HCT116 (cell line): ENCODE measurements around the gene CALCB.

ENCODE experiments used
- CTCF ChIP-seq, 3 experiments: fragments of 200-600 bp in 1 of 3; sonication (generic) in 1 of 3; IDR thresholded peaks in 2 of 3; conservative IDR thresholded peaks in 1 of 3; 2 replicates each; pipeline ENCODE4 v1.5.1; 2012 to 2017; ENCODE audit warnings: low read depth in 2 of 3, low read length in 2 of 3, antibody characterized with exemption in 1 of 3, borderline replicate concordance in 1 of 3, control low read depth in 1 of 3, mild to moderate bottlenecking in 1 of 3, mixed read lengths in 1 of 3, mixed run types in 1 of 3, moderate library complexity in 1 of 3; ENCODE audit not compliant: insufficient read depth in 1 of 3
- REST ChIP-seq: IDR thresholded peaks from 2 replicates; pipeline ENCODE4 v1.6.1; 2012; ENCODE audit warnings: low read depth

GRCh38 chr11:15117751-15118150, 44.4 kb downstream of the CALCB start:
- TF ChIP-seq REST: no peak
- TF ChIP-seq CTCF (IDR thresholded peaks at IDR 0.05 in 2 of 3, conservative IDR thresholded peaks at IDR 0.05 in 1 of 3; ENCODE audit: borderline replicate concordance in 1 of 3, insufficient read depth in 1 of 3, low read depth in 2 of 3, low read length in 2 of 3): no peak
